GM18868 (cell line): ENCODE results near the gene XIAP.

Experiments used
- ATAC-seq: cut with Tn5 transposase; IDR thresholded peaks from one replicate; pipeline ENCODE4 v1.9.1; 2021; ENCODE audit warnings: mild to moderate bottlenecking, moderate library complexity; ENCODE audit not compliant: unreplicated experiment

XIAP gene

DNA sequence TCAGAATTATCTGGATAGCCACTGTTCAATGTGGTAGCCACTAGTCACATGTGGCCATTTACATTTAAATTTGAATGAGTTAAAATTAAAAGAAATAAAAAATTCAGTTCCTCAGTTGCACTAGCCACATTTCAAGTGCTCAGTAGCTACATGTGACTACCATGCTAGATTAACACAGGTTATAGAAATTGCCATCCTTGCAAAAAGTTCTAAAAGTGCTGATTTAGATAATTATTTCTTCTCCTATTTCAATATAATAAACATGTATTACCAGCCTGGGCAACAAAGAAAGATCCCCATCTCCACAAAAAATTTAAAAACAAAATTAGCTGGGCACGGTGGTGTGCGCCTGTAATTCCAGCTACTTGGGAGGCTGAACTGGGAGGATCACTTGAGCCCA is 90.0 kb downstream of the XIAP start:
- ATAC-seq = no peak

DNA sequence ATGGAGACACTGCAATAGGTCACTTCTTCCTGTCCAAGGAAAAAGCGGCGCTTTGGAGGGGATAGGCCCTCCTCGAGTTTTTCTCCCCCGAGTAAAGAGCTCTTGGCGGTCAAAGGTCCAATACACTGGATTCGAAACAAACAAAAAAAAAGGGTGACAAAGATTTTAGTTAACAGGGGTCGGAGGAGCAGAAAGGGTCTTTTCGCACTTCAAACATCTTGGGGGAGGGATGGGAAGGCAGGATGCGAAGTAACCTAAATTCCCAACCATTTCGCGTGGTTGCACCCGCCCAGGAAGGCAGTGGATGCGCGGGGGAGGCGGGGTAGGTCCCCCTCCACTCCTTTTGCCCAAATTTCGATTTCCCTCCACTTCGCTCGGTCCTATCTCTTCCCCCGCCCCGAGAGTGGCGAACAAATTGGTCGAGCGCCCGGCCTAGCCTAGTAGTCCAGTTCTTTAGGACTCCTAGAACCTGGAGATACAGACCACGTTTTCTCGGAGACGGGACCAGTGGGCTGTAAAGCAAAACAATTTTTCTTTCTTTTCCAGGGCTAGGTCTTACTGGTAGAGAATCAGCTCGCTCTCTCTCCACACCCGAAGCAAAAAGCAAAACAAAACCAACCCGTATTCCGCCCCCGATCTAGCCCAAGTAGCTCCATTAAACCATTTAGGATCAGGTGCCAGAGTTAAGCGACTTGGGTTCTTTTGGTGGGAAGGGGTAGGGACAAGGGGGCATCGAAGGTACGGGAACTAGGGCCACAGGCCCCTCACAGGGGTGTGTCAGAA is 99.6 kb downstream of the XIAP start:
- no peak for ATAC-seq

DNA sequence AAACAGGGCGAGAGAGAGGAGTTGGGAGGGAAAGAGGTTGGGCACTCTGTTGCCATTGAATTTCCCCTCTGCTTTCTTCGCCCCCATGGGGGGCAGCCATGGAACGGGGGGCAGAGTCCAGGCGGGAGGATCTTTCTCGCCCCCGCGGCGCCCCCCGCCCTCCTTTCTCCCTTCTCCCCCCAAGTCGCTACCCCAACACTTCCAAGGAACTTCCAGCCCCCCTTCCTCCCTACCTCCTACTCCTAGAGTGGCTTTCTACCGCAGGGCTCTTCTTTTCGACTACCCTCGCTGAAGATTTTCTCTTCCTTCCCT is 101.1 kb downstream of the XIAP start:
- ATAC-seq = no peak

DNA sequence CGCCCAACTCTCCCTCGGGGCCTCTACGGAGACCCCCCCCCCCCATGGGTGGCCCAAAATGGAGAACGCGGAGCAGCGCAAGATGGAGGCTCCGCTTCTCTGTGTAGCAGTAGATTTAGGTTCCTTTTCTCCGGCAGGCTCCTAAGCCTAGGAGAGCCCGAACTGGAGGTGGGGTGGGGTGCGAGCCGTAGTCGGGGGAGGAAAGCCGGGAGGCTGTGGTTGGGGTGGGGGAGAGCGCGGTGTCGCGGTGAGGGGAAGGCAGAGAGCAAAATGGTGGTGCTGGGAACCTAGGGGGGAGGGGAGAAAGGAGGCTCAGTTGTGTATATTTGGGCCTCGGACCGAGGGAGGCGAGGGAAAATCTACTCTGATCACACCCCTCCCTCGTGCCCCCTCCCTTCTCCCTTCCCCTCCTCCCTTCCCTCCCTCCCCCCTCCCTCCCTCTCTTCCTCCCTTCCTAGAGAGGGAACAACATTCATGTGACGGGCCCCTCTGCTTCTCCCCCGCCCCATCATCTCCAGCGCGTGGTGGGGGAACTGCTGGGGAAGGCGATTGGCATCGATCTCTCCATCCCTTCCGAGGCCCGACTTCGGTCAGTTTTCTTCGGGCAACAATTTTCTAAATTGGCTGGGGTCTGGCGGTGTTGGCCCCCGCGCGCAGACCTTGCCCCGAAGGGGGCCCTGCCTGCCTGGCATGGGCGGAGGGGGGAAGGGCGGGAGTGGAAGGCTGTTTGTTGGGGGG is 101.6 kb downstream of the XIAP start, which contains the start of gene STAG2:
STAG2 (plus strand) TSS at position 439 of the 738 bp plus-strand sequence. CDS start 60,922 bp downstream, outside the sequence.
- peak; percentile 22 for ATAC-seq

DNA sequence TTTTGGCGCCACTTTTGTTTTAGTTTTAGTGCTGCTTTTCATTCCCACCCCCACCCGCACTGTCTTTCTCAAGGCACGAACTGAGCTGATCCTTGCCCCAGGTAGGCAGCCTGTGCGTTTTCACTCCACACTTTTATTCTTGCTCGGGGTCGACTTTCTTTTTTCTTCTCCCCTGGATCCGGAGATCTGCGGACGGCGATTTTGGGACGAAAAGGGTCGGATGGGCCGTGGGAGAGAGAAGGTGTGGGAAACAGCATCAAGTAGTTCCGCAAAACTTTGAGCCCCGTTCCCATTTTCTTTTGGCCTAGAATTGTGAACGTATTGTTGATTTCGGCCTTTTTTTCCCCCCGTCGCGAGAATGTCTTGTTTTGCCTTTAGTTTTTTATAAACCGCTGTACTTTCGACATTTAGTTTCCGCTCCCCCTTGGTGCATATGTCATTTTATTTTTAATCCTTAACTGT is 102.2 kb downstream of the XIAP start:
- ATAC-seq = no peak

DNA sequence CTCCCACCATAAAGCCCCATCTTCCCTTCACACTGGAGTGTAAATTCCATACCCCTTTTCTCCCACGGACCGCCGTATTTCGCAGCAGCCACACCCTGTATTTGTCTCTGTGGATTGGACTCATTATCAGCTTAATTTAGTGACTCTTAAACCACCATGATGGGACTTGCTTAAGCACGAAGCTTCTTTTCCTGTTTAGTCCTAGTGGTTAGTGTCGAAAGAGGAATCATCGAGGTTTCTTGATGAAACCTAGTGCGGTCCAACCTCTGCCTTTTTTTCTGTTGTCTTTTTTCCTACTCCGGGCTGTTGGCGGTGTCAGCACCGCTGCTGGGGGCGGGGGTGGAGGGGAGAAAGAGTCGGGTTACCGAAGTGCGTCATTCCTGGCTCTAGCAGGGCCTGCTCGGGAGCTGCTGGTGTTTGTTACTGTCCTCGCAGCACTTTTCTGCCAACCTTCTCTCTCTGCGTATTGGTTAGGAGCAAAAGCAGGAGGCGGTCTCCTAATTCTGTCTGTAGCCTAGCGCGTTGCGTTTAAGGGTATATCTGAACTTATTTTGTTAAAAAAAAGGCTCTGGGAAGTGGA is 103.0 kb downstream of the XIAP start:
- peak; percentile 61 for ATAC-seq
